Mucosa of stomach (tissue), 1 donor: Measurements from ENCODE around the gene DDX51.

Experiments used
- H3K27me3 ChIP-seq: one replicate; pipeline ENCODE4 v1.7.0; 2013; ENCODE audit warnings: mild to moderate bottlenecking, low read length; ENCODE audit not compliant: control insufficient read depth, insufficient read depth
- H3K36me3 ChIP-seq: one replicate; pipeline ENCODE4 v1.7.0; 2013; ENCODE audit warnings: low read length; ENCODE audit not compliant: control insufficient read depth, insufficient read depth
- H3K4me1 ChIP-seq: one replicate; pipeline ENCODE4 v1.7.0; 2013; ENCODE audit warnings: mild to moderate bottlenecking, low read length; ENCODE audit not compliant: control insufficient read depth, insufficient read depth
- H3K4me3 ChIP-seq: one replicate; pipeline ENCODE4 v1.7.0; 2013; ENCODE audit warnings: low read length
- H3K9ac ChIP-seq: one replicate; pipeline ENCODE4 v1.7.0; 2013; ENCODE audit warnings: mild to moderate bottlenecking, low read length, moderate library complexity
- H3K9me3 ChIP-seq: one replicate; pipeline ENCODE4 v1.7.0; 2013; ENCODE audit warnings: mild to moderate bottlenecking, low read length, moderate library complexity; ENCODE audit not compliant: control insufficient read depth
- donor health status: Pancreatic carcinoma.

The DDX51 gene

GRCh38 chr12:132144115-132144809 lies at the start of gene DDX51, which contains the start of gene NOC4L:
TSS of gene DDX51 (minus strand) at chr12:132144319. CDS start at chr12:132144296, 23 bp downstream.
TSS of gene NOC4L (plus strand) at chr12:132144457. CDS start at chr12:132144489, 32 bp downstream.
- H3K4me3 ChIP-seq = peak within 1 kb of the TSS; percentile 82
- no peaks in the 10 kb centered on the region for H3K9me3 ChIP-seq
- H3K27me3 ChIP-seq = no peaks in the 10 kb centered on the region
- H3K36me3 ChIP-seq = peaks cover 3% of the 10 kb centered on the region
- peak within 1 kb of the TSS; percentile 80 for H3K9ac ChIP-seq
- peaks cover 18% of the 10 kb centered on the region for H3K4me1 ChIP-seq

GRCh38 chr12:132191715-132192553 lies 47.8 kb upstream of the DDX51 start:
- Histone ChIP-seq H3K36me3 (no peaks in the 10 kb centered on the region), H3K4me3 (no peak overlapping the region), H3K4me1 (peaks cover 9% of the 10 kb centered on the region), H3K9me3 (peaks cover 9% of the 10 kb centered on the region), H3K27me3 (peaks cover 9% of the 10 kb centered on the region), H3K9ac (no peak overlapping the region)

DNA sequence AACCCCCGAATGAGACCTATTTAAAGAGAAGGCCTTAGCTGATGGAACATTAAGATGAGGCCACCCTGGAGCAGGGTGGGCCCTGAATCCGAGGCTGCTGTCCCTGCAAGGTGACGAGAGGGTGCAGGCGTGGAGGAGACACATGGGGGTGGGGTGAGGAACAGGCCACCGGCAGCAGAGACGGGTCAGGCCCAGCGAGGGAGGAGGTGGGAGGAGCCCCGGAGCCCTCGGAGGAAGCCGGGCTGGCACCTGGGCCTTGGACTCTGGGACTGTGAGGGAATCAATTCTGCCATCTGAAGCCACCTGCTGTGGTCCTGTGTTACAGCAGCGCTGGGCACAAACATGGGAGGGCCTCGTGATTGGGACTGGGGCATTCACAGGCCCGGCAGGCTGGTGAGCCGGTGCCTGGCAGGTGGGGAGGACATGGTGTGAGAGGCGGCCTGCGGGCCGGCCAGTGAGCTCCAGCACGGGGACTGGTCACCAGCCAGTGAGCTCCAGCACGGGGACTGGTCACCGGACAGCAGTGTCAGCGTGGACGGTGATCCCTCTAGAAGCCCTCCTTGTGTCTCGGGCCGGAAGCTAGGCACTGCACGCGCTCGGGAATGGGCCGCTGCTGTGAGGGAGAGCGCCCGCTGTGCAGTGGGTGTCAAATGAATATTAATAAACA lies 46.8 kb upstream of the DDX51 start:
- Histone ChIP-seq H3K36me3 (no peaks in the 10 kb centered on the region), H3K4me1 (peaks cover 13% of the 10 kb centered on the region), H3K4me3 (no peak overlapping the region), H3K9ac (no peak overlapping the region), H3K27me3 (peaks cover 15% of the 10 kb centered on the region), H3K9me3 (peaks cover 9% of the 10 kb centered on the region)

DNA sequence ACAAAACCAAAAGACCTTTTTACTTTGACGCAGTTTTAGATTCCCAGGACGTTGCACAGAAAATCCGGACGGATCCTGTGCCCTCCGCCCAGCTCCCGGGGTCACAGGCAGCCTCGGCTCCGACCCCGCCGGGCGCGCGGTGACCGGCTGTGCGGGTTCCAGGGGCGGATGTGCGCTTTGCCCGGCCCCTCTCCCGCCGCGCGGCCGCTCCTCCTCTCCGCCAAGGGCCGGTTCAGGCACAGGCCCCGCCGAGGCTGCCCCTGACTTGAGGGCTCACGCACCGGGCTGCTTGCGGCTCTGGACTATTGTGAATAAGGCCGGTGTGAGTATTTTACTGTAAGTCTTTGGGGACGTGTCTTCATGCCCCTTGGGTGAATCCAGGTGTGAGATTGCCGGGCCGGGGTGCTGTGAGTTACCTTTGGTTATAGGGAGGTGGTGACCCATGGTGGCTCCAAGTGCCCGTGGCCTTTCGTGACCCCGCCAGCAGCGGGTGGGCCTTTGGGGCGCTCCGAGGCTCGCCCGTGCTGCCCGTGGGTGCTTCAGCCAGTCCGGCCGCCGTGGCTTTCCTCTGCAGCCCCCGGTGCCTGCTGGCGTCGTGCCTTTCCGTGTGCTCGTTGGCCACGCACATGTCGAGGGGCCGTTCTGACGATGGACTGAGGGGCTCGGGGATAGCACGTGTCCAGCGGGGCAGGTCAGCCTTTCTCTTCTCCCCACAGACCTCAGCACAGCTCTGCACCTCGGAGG lies 46.1 kb upstream of the DDX51 start:
- peak overlapping the region; percentile 61 for H3K9ac ChIP-seq
- H3K4me3 ChIP-seq = no peak overlapping the region
- peaks cover 13% of the 10 kb centered on the region for H3K4me1 ChIP-seq
- no peaks in the 10 kb centered on the region for H3K36me3 ChIP-seq
- H3K27me3 ChIP-seq = peaks cover 15% of the 10 kb centered on the region
- peaks cover 9% of the 10 kb centered on the region for H3K9me3 ChIP-seq

- H3K27me3 ChIP-seq = peaks cover 15% of the 10 kb centered on the region
- H3K36me3 ChIP-seq = no peaks in the 10 kb centered on the region
- H3K9ac ChIP-seq = peak overlapping the region; percentile 61
- peaks cover 7% of the 10 kb centered on the region for H3K9me3 ChIP-seq
- H3K4me3 ChIP-seq = no peak overlapping the region
- H3K4me1 ChIP-seq = peaks cover 13% of the 10 kb centered on the region
Observed at GRCh38 chr12:132189378-132190011, 45.4 kb upstream of the DDX51 start.

DNA sequence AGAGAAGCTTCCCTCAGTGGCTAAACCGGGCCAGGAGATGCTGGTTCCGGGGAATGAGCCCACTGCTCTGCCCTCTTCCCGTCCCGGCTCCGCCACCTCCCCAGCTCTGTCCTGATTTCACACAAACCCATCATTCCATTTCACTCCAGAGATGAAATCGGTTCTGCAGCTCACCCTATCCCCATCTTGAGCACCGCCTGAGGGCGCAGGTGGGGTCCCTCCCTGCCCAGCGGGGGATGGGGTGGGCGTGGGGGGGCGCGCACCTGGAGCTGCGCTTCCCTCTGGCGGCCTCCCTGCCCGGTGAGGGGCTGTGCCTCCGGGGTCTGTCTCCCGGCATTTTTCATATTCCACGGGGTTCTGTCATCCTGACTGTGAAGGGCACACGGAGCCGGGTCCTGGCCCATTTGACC lies 44.8 kb upstream of the DDX51 start:
- peaks cover 15% of the 10 kb centered on the region for H3K27me3 ChIP-seq
- H3K4me1 ChIP-seq = peaks cover 13% of the 10 kb centered on the region
- no peak overlapping the region for H3K4me3 ChIP-seq
- peaks cover 2% of the 10 kb centered on the region for H3K9me3 ChIP-seq
- no peaks in the 10 kb centered on the region for H3K36me3 ChIP-seq
- H3K9ac ChIP-seq = peak overlapping the region; percentile 25

GRCh38 chr12:132188451-132188901 lies 44.4 kb upstream of the DDX51 start:
- Histone ChIP-seq H3K27me3 (peaks cover 15% of the 10 kb centered on the region), H3K36me3 (no peaks in the 10 kb centered on the region), H3K9me3 (no peaks in the 10 kb centered on the region), H3K9ac (no peak overlapping the region), H3K4me1 (peaks cover 13% of the 10 kb centered on the region), H3K4me3 (no peak overlapping the region)

GRCh38 chr12:132187646-132188450 lies 43.7 kb upstream of the DDX51 start:
- peaks cover 15% of the 10 kb centered on the region for H3K27me3 ChIP-seq
- H3K36me3 ChIP-seq = no peaks in the 10 kb centered on the region
- no peaks in the 10 kb centered on the region for H3K9me3 ChIP-seq
- H3K4me1 ChIP-seq = peaks cover 13% of the 10 kb centered on the region
- H3K9ac ChIP-seq = no peak overlapping the region
- no peak overlapping the region for H3K4me3 ChIP-seq

- Histone ChIP-seq H3K4me3 (no peak overlapping the region), H3K36me3 (no peaks in the 10 kb centered on the region), H3K4me1 (peaks cover 13% of the 10 kb centered on the region), H3K9me3 (no peaks in the 10 kb centered on the region), H3K9ac (no peak overlapping the region), H3K27me3 (peaks cover 15% of the 10 kb centered on the region)
Observed at GRCh38 chr12:132186857-132187620, 42.9 kb upstream of the DDX51 start.

DNA sequence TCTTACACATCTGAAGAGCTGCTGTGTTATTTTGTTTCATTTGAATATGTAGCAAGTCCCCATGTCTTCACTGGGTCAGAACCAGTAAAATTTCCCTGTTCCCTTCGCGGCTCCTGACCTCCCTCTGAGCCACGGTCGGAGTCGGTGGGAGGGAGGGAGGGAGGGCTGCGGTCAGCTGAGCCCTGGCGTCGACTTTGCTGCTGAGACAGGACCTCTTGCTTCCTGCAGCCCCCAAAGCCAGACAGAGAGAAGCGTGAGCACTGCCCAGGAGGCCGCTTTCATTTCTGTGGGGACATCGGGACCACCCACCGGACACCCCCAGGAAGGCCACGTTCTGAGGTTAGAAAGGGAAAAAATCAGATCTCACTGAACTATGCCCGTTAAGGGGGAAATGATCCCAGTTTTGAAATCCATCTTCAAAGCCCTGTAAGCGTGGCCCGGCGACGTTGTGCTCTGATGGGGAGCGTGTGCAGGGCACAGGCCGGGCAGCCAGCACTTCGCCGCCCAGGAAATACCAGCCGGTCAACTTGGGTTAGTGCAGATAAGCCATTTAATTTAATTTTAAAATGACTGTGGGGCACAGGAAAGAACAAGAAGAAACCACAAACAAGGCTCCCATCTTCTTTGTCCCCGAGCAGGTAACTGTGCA lies 42.2 kb upstream of the DDX51 start:
- Histone ChIP-seq H3K36me3 (no peaks in the 10 kb centered on the region), H3K9me3 (no peaks in the 10 kb centered on the region), H3K9ac (no peak overlapping the region), H3K4me1 (peaks cover 13% of the 10 kb centered on the region), H3K27me3 (peaks cover 16% of the 10 kb centered on the region), H3K4me3 (no peak overlapping the region)
